K562 (cell line): ENCODE results near the gene ARHGAP12. TPM values are rescaled to one million over a fixed set of nuclear protein-coding genes. Genes with fewer than 3 reads are reported as not detected.

Experiments
- CHD1 ChIP-seq: fragments of 200-600 bp; sonication (generic); IDR thresholded peaks from one replicate; pipeline ENCODE4 v1.6.1; 2012; ENCODE audit warnings: mild to moderate bottlenecking, moderate library complexity, low read length, inconsistent platforms
- FOXK1 ChIP-seq: sonication (generic); formaldehyde crosslinking; IDR thresholded peaks from 2 replicates; pipeline ENCODE4 v1.8.0; 2022; ENCODE audit warnings: missing genetic modification reagents, mild to moderate bottlenecking, borderline replicate concordance
- KLF1 ChIP-seq: fragments of 450-650 bp; IDR thresholded peaks from 2 replicates; pipeline ENCODE4 v1.6.1; 2016; ENCODE audit warnings: missing genetic modification characterization, missing compliant biosample characterization
- KLF16 ChIP-seq: IDR thresholded peaks from 2 replicates; pipeline ENCODE4 v1.6.1; 2016; ENCODE audit warnings: antibody characterized with exemption
- NR1H2 ChIP-seq: sonication (generic); formaldehyde crosslinking; IDR thresholded peaks from 2 replicates; pipeline ENCODE4 v1.4.0; 2020; ENCODE audit warnings: mild to moderate bottlenecking, missing genetic modification reagents
- POLR2A ChIP-seq: fragments of 450-650 bp; conservative IDR thresholded peaks from 2 replicates; pipeline ENCODE4 v1.6.1; 2016
- PPARD ChIP-seq: fragments of 250-450 bp; sonication (Bioruptor Pico); IDR thresholded peaks from 2 replicates; pipeline ENCODE4 v1.8.0; 2022; ENCODE audit warnings: inconsistent platforms, mild to moderate bottlenecking, moderate library complexity
- PTRF ChIP-seq: fragments of 450-650 bp; IDR thresholded peaks from 2 replicates; pipeline ENCODE4 v1.6.1; 2016; ENCODE audit warnings: mild to moderate bottlenecking, missing genetic modification characterization, missing compliant biosample characterization
- TCF7 ChIP-seq: sonication (generic); IDR thresholded peaks from 2 replicates; pipeline ENCODE4 v1.6.1; 2016; ENCODE audit warnings: antibody characterized with exemption, borderline replicate concordance
- ZBTB8A ChIP-seq: fragments of 450-650 bp; IDR thresholded peaks from 2 replicates; pipeline ENCODE4 v1.6.1; 2018; ENCODE audit warnings: mild to moderate bottlenecking, moderate library complexity; ENCODE audit not compliant: partially characterized antibody
- ZNF668 ChIP-seq: fragments of 250-450 bp; sonication (Bioruptor Pico); IDR thresholded peaks from 2 replicates; pipeline ENCODE4 v1.8.0; 2022; ENCODE audit warnings: mild to moderate bottlenecking, inconsistent platforms
- ZNF75A ChIP-seq: fragments of 450-650 bp; formaldehyde crosslinking; IDR thresholded peaks from 2 replicates; pipeline ENCODE4 v1.4.0; 2020; ENCODE audit warnings: mild to moderate bottlenecking
- ZSCAN29 ChIP-seq: fragments of 450-650 bp; IDR thresholded peaks from 2 replicates; pipeline ENCODE4 v1.6.1; 2017
- ZSCAN32 ChIP-seq: fragments of 450-650 bp; formaldehyde crosslinking; IDR thresholded peaks from 2 replicates; pipeline ENCODE4 v1.4.0; 2020; ENCODE audit warnings: mild to moderate bottlenecking, moderate library complexity
- polyA plus RNA-seq, 8 experiments: library from polyadenylated mRNA; depleted of rRNA in 4 of 8; stranded (reverse) in 5 of 8; unstranded in 3 of 8; fragments of >200 nt; fragmentation: Nextera tagmentation in 2 of 8; fragmentation: Illumina TruSeq in 1 of 8; extraction: Ambion mirVana in 2 of 8; extraction: Trizol in 1 of 8; gene quantifications; 2 replicates each; pipeline versions ENCODE4 v1.2.1 to v1.2.3, GENCODE V29; 2011 to 2014; ENCODE audit warnings: inconsistent platforms in 1 of 8, missing spikeins in 1 of 8
- total RNA-seq, 7 experiments: library from RNA; depleted of rRNA in 6 of 7; stranded (reverse); fragments of >200 nt in 6 of 7; fragmentation: Illumina TruSeq in 2 of 7; extraction: Trizol in 2 of 7; gene quantifications; 2 replicates each; pipeline versions ENCODE4 v1.2.1 to v1.2.3, GENCODE V29; 2011 to 2021; ENCODE audit warnings: low replicate concordance in 1 of 7
- TF ChIP-seq, protein P1 (sequence below), 2 experiments: fragments of 450-650 bp in 1 of 2; sonication (generic) in 1 of 2; formaldehyde crosslinking; conservative IDR thresholded peaks; 2 replicates each; pipeline versions ENCODE4 v1.4.0 to v1.8.1; 2020 to 2022; ENCODE audit warnings: mild to moderate bottlenecking in 1 of 2, missing genetic modification reagents in 1 of 2
- TF ChIP-seq, protein P2 (sequence below): sonication (generic); formaldehyde crosslinking; IDR thresholded peaks from 2 replicates; pipeline ENCODE4 v1.8.0; 2023; ENCODE audit warnings: missing genetic modification reagents, mild to moderate bottlenecking, borderline replicate concordance
- TF ChIP-seq, protein P3 (sequence below): fragments of 450-650 bp; IDR thresholded peaks from 2 replicates; pipeline ENCODE4 v1.6.1; 2017; ENCODE audit warnings: antibody characterized with exemption
- TF ChIP-seq, protein P4 (sequence below): fragments of 250-450 bp; sonication (Bioruptor Pico); IDR thresholded peaks from 2 replicates; pipeline ENCODE4 v1.4.0; 2020

The ARHGAP12 gene
- total and polyA plus RNA-seq, 9 of the 15 experiments (the other 6 are each of a cell fraction or from before 2014, with no cell fraction given), result 4.4 to 18.7 (median 10.1) TPM

DNA sequence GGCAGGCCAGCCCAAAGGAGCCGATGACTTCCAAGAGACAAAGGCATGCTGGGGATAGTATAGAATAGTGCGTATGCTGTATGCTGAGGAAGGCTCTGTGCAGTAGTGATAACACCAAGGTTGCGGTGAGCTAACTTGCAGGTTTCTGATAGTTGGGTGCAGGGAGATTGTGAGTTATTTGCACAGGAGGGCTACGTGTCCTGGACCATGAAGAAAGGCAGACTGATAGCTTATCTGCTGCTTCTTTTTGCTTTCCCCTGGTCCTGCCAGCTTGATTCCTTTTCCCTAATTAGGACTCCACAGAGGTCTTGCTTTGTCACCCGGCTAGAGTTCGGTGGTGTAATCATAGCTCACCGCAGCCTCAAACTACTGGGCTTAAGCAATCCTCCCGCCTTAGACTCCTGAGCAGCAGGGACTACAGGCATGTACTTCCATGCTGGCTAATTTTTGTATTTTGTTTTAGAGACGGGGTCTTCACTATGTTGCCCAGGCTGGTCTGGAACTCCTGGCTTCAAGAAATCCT lies 43.9 kb upstream of the ARHGAP12 start (continued):
- TF ChIP-seq, protein P1, sequence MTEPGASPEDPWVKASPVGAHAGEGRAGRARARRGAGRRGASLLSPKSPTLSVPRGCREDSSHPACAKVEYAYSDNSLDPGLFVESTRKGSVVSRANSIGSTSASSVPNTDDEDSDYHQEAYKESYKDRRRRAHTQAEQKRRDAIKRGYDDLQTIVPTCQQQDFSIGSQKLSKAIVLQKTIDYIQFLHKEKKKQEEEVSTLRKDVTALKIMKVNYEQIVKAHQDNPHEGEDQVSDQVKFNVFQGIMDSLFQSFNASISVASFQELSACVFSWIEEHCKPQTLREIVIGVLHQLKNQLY (CRISPR knock-in tag; conservative IDR thresholded peaks at IDR 0.05), result no peak
- TF ChIP-seq ZSCAN32 (no peak), TCF7 (peak; percentile 80; the same call in 1 of the 2 replicates), FOXK1 (CRISPR knock-in tag) (no peak), ZBTB8A (no peak), KLF1 (tag) (no peak), ZNF75A (CRISPR knock-in tag) (no peak), CHD1 (no peak), ZSCAN29 (no peak), PPARD (CRISPR knock-in tag) (no peak), POLR2A (no peak), KLF16 (peak; percentile 98), PTRF (no peak), ZNF668 (CRISPR knock-in tag) (no peak), NR1H2 (CRISPR knock-in tag) (no peak)
- TF ChIP-seq, protein P2, sequence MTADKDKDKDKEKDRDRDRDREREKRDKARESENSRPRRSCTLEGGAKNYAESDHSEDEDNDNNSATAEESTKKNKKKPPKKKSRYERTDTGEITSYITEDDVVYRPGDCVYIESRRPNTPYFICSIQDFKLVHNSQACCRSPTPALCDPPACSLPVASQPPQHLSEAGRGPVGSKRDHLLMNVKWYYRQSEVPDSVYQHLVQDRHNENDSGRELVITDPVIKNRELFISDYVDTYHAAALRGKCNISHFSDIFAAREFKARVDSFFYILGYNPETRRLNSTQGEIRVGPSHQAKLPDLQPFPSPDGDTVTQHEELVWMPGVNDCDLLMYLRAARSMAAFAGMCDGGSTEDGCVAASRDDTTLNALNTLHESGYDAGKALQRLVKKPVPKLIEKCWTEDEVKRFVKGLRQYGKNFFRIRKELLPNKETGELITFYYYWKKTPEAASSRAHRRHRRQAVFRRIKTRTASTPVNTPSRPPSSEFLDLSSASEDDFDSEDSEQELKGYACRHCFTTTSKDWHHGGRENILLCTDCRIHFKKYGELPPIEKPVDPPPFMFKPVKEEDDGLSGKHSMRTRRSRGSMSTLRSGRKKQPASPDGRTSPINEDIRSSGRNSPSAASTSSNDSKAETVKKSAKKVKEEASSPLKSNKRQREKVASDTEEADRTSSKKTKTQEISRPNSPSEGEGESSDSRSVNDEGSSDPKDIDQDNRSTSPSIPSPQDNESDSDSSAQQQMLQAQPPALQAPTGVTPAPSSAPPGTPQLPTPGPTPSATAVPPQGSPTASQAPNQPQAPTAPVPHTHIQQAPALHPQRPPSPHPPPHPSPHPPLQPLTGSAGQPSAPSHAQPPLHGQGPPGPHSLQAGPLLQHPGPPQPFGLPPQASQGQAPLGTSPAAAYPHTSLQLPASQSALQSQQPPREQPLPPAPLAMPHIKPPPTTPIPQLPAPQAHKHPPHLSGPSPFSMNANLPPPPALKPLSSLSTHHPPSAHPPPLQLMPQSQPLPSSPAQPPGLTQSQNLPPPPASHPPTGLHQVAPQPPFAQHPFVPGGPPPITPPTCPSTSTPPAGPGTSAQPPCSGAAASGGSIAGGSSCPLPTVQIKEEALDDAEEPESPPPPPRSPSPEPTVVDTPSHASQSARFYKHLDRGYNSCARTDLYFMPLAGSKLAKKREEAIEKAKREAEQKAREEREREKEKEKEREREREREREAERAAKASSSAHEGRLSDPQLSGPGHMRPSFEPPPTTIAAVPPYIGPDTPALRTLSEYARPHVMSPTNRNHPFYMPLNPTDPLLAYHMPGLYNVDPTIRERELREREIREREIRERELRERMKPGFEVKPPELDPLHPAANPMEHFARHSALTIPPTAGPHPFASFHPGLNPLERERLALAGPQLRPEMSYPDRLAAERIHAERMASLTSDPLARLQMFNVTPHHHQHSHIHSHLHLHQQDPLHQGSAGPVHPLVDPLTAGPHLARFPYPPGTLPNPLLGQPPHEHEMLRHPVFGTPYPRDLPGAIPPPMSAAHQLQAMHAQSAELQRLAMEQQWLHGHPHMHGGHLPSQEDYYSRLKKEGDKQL (CRISPR knock-in tag), result no peak
- TF ChIP-seq, protein P3, sequence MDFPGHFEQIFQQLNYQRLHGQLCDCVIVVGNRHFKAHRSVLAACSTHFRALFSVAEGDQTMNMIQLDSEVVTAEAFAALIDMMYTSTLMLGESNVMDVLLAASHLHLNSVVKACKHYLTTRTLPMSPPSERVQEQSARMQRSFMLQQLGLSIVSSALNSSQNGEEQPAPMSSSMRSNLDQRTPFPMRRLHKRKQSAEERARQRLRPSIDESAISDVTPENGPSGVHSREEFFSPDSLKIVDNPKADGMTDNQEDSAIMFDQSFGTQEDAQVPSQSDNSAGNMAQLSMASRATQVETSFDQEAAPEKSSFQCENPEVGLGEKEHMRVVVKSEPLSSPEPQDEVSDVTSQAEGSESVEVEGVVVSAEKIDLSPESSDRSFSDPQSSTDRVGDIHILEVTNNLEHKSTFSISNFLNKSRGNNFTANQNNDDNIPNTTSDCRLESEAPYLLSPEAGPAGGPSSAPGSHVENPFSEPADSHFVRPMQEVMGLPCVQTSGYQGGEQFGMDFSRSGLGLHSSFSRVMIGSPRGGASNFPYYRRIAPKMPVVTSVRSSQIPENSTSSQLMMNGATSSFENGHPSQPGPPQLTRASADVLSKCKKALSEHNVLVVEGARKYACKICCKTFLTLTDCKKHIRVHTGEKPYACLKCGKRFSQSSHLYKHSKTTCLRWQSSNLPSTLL, result no peak
- TF ChIP-seq, protein P4, sequence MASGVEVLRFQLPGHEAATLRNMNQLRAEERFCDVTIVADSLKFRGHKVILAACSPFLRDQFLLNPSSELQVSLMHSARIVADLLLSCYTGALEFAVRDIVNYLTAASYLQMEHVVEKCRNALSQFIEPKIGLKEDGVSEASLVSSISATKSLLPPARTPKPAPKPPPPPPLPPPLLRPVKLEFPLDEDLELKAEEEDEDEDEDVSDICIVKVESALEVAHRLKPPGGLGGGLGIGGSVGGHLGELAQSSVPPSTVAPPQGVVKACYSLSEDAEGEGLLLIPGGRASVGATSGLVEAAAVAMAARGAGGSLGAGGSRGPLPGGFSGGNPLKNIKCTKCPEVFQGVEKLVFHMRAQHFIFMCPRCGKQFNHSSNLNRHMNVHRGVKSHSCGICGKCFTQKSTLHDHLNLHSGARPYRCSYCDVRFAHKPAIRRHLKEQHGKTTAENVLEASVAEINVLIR (CRISPR knock-in tag), result peak; percentile 51; the same call in 1 of the 2 replicates
